ENCODE data around the gene PCDHGA4. TPM values are rescaled to one million over a fixed set of nuclear protein-coding genes. Genes with fewer than 3 reads are reported as not detected.
A peak's percentile ranks its signal among the peaks of the same experiment; 100 is the strongest.

The PCDHGA4 gene
- total and polyA plus RNA-seq, 2 of the 13 experiments (the other 11 are each of a cell fraction or from before 2014, with no cell fraction given), result 0.49 to 0.58 TPM

DNA sequence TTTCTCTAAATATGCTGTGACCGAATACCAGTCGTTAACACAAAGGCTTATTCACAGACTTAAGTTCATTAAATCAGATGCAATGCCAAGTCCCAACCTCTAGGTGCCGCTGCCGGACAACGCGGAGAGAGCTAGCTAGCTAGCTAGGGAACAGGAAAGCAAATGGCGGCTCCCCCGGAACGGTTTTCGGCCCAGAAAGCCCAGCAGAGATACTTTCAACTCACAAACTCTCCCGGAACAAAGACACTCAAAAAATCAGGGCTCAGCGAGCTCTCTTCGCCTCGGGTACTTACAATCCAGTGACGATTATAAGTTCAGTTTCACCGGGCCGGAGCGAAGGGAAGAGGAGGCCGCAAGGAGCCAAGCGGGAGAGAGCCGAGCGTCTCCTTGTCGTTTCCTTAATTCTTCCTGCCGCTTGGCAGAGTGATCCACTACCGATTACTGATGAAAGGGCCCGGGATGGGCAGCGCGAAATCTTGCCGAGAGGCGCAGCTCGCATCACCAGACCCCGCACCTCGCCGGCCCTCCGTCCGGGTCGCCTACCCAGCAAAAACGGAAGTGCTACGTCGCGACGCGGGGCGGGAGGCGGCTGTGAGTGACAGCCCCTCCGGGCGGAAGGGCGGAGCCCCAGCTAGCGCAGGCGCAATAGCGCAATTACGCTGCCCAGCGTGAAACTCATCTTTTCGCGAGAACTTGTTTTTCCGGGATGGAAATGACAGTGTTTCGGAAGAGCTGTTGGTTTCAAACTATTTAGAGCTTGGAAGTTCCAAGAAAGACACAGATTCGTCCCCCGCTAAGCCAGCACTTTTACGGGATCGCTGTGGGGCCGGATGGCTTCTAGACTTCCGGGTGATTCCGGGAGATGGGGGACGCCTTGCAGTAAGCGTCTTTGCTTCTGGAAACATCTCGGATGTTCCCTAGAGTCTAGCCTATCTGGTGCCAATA lies 34.3 kb upstream of the PCDHGA4 start, which contains the start of gene TAF7 (continued):
- TF ChIP-seq ZNF83 (CRISPR knock-in tag; IDR thresholded peaks at IDR 0.05; ENCODE audit: borderline replicate concordance) (peak; percentile 95), ARHGAP35 (CRISPR knock-in tag; IDR thresholded peaks at IDR 0.05; ENCODE audit: borderline replicate concordance) (peak; percentile 23; the same call in 1 of the 2 replicates), HIVEP1 (CRISPR knock-in tag; IDR thresholded peaks at IDR 0.05) (peak; percentile 71; the same call in 1 of the 2 replicates), ZNF501 (CRISPR knock-in tag; IDR thresholded peaks at IDR 0.05) (peak; percentile 98), MZF1 (CRISPR knock-in tag; IDR thresholded peaks at IDR 0.05; ENCODE audit: borderline replicate concordance) (no peak), HOXD1 (CRISPR knock-in tag; IDR thresholded peaks at IDR 0.05) (no peak; the same call in 1 of the 2 replicates), NR2C2 (CRISPR knock-in tag; IDR thresholded peaks at IDR 0.05; ENCODE audit: borderline replicate concordance) (peak; percentile 76; the same call in 1 of the 2 replicates), SALL2 (CRISPR knock-in tag; IDR thresholded peaks at IDR 0.05) (0 out of 2 replicates have a peak, but pooled peaks have one; percentile 26), ZBTB42 (CRISPR knock-in tag; IDR thresholded peaks at IDR 0.05) (0 out of 2 replicates have a peak, but pooled peaks have one; percentile 33), JUND (CRISPR knock-in tag; IDR thresholded peaks at IDR 0.05) (no peak), ZFP62 (CRISPR knock-in tag; IDR thresholded peaks at IDR 0.05) (no peak), YY1 (IDR thresholded peaks at IDR 0.05; ENCODE audit: insufficient read depth, insufficient replicate concordance, low read depth, low read length) (peak; percentile 92), ATAD3A (CRISPR knock-in tag; IDR thresholded peaks at IDR 0.05) (no peak), HDAC2 (CRISPR knock-in tag; IDR thresholded peaks at IDR 0.05) (no peak), HOXA7 (CRISPR knock-in tag; IDR thresholded peaks at IDR 0.05) (no peak), CBX5 (CRISPR knock-in tag; IDR thresholded peaks at IDR 0.05; ENCODE audit: borderline replicate concordance) (peak; percentile 26; the same call in 1 of the 2 replicates), ARNT2 (CRISPR knock-in tag; IDR thresholded peaks at IDR 0.05; ENCODE audit: low read depth) (peak; percentile 81), PTBP1 (IDR thresholded peaks at IDR 0.05; ENCODE audit: low read depth, low read length, poor library complexity, severe bottlenecking) (peak; percentile 53), TFAP4 (IDR thresholded peaks at IDR 0.05; ENCODE audit: borderline replicate concordance, low read depth) (no peak)
- TF ChIP-seq, protein P1, sequence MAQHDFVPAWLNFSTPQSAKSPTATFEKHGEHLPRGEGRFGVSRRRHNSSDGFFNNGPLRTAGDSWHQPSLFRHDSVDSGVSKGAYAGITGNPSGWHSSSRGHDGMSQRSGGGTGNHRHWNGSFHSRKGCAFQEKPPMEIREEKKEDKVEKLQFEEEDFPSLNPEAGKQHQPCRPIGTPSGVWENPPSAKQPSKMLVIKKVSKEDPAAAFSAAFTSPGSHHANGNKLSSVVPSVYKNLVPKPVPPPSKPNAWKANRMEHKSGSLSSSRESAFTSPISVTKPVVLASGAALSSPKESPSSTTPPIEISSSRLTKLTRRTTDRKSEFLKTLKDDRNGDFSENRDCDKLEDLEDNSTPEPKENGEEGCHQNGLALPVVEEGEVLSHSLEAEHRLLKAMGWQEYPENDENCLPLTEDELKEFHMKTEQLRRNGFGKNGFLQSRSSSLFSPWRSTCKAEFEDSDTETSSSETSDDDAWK (CRISPR knock-in tag; IDR thresholded peaks at IDR 0.05), result no peak
- TF ChIP-seq, protein P2, sequence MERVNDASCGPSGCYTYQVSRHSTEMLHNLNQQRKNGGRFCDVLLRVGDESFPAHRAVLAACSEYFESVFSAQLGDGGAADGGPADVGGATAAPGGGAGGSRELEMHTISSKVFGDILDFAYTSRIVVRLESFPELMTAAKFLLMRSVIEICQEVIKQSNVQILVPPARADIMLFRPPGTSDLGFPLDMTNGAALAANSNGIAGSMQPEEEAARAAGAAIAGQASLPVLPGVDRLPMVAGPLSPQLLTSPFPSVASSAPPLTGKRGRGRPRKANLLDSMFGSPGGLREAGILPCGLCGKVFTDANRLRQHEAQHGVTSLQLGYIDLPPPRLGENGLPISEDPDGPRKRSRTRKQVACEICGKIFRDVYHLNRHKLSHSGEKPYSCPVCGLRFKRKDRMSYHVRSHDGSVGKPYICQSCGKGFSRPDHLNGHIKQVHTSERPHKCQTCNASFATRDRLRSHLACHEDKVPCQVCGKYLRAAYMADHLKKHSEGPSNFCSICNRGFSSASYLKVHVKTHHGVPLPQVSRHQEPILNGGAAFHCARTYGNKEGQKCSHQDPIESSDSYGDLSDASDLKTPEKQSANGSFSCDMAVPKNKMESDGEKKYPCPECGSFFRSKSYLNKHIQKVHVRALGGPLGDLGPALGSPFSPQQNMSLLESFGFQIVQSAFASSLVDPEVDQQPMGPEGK (CRISPR knock-in tag; IDR thresholded peaks at IDR 0.05), result no peak

Measured in HepG2 (cell line).